HTERT RPE-1 (cell line): ENCODE measurements around the gene GNA12.
"Not testable (repeated sequence)": the region's sequence is repeated elsewhere in the genome, so short reads cannot be mapped to it uniquely, and the experiment has no call there.

ENCODE experiments used
- in situ Hi-C: fragments of 300-500 bp; cut with MboI; formaldehyde crosslinking; loops from 4 replicates; pipeline ENCODE4 v1.14.3; 2020; ENCODE audit warnings: low sequenced_read_pairs

Gene GNA12

GRCh38 chr7:2680792-2681490, 163.2 kb downstream of the GNA12 start:
- in situ Hi-C loops, result no loop called here

- in situ Hi-C loops, result no loop called here
Measured at GRCh38 chr7:2680256-2680655, 163.9 kb downstream of the GNA12 start.

- in situ Hi-C loops, result not testable (repeated sequence)
Measured at GRCh38 chr7:2679135-2680127, 164.7 kb downstream of the GNA12 start.

- in situ Hi-C loops, result not testable (repeated sequence)
Measured at GRCh38 chr7:2678454-2678853, 165.7 kb downstream of the GNA12 start.
